ENCODE data around the gene LRPAP1.
"Not testable (repeated sequence)": the region's sequence is repeated elsewhere in the genome, so short reads cannot be mapped to it uniquely, and the experiment has no call there.

LRPAP1 gene

DNA sequence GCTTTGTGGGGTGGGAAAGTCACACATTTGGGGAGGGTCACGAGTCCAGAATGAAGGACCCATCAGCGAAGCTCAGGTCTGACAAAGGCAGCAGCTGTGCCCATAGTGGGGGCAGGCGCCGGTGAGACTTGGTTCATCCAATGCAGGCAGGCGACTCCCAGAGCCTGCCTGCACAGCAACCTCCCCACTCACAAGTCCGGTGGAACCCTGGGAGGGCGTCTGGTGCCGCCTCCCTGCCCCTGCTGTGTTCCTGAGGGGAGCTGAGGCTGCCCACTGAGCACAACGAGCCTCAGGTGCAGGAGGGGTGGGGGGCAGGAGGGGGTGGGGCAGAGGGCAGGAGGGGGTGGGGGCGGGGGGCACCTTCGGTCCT is 13.7 kb downstream of the LRPAP1 start:
- no peak for FAIRE-seq

DNA sequence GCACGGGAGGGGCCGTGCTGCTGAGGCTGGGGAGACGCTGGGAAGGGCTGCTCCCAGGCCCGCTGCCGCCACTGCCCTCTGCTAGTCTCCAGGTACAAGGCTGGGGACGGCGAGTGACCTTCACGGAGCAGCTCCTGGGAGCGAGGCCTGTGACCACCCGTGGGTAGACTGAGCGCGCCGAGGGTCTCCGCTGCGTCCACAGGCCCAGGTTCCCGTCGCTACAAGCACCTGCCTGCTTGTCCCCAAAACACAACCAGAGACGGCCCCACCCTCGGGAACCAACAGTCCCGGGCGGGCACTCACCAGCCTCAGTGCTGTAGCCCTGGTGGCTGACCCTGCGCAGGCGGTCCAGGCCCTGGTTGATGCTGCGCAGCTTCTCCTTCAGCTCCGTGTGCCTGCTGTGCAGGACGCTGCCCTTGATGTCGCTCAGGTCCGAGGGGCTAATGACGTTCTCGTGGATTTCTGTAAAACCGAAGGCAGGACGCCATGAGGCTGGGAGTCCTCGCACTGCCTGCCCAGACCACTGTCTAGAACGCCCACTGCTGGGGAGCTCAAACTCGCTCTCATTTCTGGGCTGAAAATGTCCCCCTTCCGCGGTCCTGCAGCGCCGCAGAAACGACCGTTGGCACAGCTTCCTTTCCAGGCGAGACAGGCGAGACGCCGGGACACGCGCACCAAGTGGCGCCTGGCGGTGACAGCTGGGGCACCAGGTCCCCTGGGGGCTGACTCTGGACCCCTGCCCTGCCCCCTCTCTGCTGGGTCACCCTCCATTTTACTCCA is 14.3 kb downstream of the LRPAP1 start:
- FAIRE-seq = no peak

DNA sequence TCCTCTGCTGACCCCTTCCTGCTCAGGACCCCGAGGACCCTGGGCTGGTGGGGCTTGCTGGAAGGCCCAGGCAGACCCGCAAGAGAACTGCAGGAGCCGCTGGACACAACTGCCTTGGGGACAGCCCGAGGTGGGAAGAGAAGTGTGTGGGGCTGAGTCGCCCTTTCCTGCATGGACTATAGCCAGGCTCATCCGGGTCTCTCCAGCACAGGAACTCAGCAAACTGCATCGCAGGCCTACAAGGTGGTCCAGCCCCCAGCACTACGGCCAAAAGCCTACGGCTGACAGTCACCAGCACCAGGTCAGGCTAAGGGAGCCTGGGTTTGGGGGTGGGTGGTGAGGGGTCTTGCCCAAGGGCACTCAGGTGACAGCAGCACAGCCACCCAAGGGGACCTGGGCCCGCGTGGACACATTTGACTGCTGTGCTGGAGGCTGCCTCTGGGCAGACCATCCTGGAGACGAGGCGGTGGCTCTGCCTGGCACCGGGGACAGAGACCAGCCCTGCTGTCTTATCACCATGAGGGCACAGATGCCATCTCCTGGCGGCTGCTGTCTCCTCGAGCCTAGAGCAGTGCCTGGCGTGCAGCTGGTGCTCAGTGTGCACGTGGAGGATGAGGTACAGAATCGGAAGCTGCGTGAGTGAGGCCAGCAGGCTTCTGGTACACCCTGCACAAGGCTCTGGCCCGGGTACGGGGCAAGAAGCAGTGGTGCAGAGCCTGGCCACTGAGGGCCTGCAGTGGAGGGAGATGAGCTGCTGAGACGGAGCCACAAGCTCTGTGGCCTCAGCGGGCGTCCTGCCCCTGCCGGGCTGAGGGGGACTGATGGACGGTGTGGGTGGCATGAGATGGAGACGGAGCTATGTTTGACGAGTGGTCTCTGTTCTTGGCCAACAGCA is 15.1 kb downstream of the LRPAP1 start:
- FAIRE-seq = no peak

DNA sequence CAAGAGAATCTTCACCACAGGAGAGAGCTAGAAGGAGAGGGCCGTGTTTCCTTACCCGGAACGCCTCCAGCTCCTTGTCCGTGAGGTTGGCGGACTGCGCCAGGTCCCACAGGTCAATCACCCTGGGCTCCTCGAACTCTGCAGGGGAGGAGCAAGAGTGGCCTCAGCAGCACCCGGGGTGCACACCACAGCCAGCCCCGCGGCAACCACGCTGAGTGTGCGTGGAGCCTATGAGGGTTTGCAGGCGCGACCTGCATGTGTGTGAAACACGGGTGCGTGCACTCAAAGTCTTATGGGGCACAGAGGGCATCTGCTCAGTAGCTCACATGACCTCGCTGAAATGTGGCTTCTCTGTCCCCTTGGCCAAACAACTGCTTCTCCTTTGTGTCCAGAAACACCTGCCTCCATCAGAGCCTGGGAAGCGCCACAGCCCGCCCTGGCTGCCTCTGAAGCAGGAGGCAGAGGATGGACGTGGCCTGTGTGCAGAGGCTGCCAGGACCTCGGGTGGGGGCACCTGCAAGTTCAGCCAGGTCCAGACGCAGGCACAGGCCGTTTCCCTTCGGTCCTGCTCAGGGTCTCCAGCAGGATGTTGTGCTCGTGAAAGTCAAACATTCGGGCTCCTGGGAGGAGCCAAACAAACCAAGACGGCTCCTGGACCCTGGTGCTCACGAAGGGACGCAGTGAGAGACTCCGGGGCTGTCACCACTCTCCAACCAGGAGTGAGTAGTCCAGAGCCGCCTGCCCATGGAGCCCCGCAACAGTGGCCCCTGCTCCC is 16.0 kb downstream of the LRPAP1 start:
- FAIRE-seq = no peak

DNA sequence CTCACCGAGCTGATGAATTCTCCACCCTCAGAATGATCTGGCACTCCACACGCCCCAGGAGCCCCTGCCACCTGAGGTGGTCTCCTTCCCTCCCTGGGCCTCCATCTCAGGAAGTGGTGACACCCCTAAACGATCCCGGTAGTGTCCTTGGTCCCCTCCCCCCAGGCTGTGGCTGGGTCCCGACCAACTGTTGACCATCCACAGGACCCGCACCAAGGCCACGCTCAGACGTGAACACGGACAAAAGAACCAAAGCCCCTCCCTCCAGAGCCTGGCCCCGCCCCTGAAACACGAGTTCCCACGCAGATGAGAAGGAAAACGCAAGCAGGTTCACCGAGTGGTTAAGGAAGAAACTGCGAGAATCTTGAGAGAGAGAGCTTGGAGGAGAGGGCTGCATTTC is 16.6 kb downstream of the LRPAP1 start:
- no peak for FAIRE-seq

DNA sequence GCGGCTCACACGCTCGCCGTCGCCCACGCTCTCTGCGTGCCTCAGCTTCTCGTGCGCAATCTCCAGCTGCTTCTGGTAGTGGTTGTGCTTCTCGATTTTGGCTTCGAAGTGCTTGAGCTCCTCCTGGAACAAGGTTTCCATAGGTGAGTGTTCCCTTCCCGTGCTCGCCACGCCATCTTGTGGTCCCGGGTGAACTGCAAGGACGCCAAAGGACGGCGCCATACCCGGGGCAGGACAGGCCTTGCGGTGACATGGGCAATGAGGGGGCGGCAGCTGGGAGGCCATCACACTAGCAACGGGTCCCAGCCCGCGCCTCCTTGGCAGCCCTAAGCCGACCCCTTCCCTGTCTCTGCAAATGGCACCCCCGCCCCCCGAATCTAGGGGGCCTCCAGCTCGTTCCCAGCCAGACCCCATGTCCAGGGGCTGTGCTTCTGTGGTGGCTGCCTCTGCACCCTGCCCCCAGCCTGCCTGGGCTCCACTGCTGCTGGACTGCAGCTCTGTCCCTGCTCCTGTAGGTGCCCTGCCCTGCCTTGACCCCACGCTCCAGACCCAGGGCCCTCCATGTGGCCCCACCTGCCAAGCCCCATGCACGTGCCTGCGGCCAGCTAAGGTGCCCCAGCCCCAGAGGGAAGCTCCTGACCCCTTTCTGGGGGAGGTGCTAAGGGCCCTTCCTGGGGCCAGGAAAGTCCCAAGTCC is 17.3 kb downstream of the LRPAP1 start:
- FAIRE-seq = no peak

DNA sequence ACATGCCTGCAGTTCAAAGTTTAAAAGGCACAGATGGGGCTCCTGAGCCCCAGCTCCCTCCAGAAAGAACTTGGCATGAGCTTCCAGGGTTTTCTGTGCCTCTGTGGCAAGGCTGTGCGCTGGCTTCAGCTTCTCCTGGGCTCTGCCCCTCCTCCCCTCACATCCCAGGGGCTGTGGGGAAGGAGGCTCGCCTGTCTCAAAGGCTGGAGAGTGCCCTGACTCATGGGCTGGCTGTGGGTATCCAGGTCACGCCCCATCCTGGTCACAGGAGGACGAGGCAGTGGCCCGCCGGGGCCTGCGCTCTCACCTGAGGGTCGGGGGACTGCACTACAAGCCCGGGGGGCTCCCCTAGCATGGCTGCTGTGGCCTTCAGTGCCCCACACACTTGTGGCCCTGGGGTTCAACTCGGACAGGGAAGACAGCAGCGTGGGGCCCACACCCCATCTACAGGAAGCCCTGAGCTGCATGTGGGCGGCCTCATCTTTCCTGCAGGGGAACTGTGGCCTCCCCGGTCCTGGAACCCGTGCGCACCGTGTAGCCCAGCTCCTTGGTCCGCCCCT is 17.9 kb downstream of the LRPAP1 start:
- no peak for FAIRE-seq

DNA sequence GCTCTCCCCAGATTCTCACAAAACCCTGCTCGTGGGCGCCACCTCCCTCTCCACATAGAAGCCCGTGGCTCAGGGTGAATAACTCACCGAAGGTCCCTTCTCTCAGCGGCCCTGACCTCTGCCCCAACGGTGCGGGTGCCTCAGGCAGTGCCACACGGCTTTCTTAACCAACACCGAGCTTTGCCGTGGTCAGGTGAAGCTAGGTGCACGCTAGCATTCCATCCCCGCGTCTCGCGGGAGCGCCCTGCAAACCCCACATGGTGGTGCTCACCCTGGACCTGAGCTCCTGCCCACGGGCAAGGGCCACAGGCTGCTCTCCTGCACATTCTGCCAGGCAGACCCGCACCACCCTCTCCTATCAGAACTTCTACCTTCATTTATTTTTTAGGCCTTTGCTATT is 18.4 kb downstream of the LRPAP1 start:
- no peak for FAIRE-seq

DNA sequence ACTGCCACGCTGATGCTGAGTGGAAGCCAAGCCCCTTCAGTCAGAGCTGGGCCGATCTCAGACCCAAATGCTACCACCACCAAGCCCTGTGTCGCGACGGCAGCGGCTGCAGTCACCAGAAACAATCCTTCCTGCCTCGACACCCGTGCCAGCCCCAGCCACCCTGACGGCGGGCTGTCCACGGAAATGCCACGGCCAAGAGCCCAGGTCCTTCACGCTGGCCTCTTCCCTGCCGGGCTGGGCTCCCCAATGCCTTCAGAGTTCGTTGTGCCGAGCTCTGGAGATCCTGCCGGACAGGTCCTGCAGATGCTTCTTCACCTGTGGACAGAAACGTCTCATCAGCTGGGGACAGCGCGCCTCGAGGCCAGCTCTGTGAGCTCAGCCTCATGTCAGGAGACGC is 19.5 kb downstream of the LRPAP1 start:
- no peak for FAIRE-seq

DNA sequence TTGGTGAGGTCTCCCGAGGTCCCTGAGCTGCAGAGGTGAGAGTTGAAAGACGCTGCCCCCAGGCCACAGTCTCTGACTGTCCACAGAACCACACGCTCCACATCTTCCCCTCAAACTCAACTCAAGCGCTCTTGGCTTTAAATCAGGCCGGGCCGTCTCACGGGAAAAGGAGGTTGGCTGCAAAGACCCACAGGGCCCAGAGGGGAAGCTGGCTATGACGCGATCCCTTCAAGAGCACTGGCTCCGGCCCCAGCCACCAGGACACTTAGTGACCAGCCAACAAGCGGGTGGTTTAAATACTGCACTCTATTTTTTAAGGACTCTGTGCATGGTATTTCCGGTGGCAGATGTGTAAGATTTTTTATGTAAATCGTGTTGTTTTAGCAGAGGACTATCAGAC is 19.9 kb downstream of the LRPAP1 start:
- FAIRE-seq = no peak

DNA sequence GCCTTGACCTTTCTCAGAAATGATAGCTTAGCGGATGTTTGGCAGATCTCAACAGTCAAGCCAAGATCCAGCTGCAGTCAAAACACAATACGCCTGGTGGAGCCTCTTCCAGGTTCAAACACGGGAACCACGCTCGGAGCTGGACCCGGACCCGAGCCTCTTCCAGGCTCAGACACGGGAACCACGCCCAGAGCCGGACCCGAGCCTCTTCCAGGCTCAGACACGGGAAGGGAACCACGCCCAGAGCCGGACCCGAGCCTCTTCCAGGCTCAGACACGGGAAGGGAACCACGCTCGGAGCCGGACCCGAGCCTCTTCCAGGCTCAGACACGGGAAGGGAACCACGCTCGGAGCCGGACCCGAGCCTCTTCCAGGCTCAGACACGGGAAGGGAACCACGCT is 20.6 kb downstream of the LRPAP1 start:
- FAIRE-seq = not testable (repeated sequence)

DNA sequence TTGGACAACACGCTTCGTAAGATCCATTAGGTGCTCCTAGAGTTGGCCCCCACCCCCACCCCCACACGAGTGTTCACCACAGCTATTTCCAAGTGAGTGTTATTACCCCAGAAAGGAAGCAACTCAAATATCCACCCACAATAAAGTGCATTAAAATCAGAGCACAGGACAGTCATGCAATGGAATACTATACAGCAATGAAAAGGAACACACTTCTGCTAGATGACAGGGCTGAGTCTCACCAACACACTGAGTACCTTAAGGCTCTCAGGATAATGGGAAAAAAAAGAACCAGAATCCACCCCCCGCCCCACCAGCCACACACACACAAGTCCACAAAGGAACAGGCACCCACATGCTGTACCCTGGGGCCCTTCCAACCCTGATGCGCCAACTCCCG is 21.0 kb downstream of the LRPAP1 start:
- FAIRE-seq = no peak

DNA sequence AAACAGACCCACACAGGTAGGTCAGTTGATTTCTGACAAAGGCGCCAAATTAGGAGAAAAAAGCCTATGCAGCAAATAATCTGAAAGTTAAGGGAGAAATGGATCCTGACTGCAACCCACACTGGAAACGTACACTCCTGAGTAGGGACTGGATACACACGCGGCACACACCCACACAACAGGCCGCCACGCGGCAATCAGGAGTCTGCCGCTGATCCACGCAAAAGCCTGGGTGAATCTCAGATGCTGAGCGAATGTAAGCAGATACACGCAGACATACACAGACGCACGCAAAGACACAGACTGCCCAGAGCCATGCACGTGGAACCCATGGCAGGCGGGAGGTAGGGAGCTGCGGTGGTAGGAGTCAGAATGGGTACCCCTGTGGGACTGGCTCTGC is 21.7 kb downstream of the LRPAP1 start:
- no peak for FAIRE-seq

DNA sequence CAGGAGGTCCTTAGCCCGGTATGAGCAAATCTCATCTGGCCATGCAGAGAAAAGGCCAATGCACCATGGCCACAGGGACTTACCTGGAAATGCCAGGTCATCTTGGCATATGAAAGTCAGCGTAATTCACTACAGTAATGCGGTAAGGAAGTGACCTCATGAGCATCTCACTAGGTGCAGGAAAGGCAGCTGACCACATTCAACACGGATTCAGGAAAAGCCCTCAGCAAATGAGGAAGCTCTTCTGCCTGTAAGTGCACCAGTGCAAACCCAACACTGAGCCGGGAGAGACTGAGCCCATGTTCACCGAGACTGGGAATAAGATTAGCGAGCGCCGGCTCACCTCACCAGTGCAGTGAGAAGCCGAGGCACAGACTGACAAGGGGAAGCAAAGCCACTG is 23.7 kb downstream of the LRPAP1 start:
- no peak for FAIRE-seq

DNA sequence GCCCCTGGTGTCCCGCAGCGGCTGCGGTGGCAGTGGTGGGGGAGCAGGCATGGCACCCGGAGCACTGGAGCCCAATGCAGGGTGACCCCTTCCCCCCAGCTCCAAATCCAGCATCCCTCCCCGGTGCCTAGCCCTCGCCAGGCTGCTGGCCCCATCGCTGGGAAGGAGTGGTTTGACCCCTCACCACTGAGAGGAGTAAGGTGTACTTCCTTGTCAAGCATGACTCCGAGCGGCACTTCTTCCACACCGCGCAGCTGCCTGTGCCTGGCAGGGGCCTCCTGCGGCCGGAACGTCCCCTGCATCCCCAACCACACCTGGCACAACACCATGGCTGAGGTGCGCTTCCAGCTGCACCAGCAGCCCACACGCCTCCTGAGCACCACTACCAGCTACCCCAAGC is 27.0 kb downstream of the LRPAP1 start:
- FAIRE-seq = no peak

DNA sequence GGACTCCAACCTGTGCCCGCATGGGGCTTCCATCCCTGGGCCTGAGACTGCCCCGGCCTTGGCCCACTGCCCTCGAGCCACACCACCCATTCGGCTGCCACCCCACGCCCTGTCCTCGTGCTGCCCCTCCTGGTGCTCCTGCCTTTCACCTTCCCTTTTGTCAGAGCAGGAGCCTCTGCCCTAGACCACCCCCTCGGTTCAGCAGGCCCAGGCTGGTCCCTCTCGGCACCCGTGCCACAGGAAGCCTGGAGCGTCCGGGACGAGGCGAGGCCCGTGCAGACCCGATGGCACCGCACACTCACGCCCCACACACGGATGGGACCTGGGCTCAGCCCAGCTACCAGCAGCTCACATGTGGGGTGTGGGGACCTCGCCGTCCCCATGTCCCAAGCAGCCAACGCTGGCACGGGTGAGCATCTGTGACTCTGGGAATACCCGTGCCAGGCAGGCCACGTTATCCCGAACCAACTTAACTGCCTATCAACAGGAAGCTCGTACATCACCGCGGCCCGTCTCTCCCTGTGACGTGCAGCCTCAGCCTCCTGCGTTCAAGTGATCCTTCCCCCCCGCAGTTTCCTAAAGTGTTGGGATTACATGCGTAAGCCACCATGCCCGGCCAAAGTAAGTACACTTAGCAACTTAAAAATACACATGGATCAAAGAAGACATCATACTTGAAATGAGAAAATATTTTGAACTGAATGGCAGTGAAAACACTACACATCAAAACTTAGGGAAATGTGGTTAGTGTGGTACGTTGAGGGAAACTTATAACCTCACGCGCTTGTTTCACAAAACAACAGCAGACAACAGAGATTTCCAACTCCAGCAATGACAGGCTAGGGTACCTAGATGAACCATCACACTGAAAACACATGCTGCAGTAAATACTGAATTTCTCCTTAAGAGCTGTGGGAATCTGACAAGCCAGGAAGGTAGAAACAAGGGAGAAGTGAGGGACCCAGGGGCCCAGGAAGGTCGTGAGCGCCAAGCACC is 29.0 kb downstream of the LRPAP1 start:
- FAIRE-seq = no peak

DNA sequence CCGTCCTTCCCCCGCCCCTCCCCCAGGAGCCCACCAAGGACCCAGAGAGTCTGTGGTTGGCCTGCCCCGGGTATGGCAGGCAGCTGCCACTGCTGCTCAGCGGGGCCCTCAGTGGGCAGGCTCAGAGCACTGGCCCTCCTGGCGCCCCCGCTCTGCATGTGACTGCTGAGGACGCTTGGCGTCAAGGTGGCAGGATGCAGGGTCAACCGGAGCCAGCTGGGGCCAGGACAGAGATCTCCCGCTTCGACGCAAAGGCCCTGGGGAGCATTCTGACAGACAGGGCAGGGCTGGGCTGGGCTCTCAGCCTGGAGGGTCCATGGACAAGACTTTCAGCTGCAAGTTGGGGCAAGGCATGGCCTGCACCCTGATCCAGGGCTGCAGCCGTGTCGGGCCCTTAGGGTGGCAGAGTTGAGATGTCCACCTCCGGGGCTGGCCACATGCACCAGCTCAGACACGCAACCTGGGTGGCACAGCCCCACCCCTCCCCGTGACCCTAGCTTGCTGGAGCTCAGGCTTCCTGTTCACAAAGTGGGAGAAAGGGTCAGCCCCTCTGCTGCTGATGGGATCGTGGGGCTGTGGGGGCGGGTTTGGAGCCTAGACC is 30.3 kb downstream of the LRPAP1 start:
- FAIRE-seq = no peak

DNA sequence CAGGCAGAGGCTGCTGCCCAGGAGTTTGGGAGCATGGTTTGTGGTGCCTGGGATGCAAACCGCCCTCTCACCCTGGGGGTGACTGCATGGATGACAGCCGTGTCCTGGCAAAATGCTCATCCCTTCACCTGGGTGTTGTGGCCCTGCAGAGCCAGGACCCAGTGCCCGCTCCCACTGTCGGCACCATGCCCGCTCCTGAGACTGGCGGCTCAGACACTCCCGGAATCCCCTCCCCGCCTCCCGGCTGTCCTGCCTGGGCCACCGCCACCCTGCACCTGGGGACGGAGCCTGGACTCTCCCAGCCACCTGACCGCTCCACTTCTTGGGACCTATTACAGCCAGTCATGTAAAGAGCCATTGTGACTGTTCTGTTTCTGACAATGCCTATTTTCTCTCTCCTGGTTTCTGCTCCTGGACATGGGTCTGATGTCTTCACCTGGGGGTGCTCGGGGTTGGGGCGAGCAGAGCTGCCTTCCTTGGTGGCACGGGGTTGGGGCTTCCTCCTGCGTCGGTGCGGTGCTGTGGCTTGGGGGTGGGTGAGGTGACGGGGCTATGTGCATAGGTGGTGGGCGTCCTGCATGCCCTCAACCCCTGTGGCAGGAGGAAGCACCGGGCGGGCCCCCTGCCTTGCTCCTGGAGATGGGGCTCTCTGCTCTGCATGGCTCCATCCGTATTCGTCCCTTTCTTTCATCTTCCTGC is 30.9 kb downstream of the LRPAP1 start:
- no peak for FAIRE-seq

DNA sequence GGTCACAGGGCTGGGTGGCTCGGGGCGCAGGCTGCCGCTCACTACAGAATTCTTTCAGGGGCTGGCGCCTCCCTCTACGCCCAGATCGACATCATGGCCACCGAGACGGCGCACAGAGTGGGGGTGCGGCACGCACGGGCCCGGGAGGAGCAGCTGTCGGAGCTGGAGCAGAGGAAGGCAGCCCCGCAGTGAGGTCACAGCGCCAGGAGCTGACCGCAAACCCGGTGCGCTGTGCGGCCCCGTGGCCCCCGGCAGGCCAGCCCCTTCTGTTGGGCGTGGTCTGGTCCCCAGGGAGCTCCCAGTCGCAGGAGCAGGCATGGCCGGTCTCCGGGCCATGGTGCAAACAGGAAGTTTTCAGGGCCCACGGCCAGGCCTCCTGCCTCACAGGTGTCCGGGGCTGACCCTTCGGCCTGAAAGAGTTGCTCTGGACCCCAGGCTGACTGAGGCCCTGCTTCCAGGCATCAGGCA is 31.6 kb downstream of the LRPAP1 start:
- FAIRE-seq = no peak

DNA sequence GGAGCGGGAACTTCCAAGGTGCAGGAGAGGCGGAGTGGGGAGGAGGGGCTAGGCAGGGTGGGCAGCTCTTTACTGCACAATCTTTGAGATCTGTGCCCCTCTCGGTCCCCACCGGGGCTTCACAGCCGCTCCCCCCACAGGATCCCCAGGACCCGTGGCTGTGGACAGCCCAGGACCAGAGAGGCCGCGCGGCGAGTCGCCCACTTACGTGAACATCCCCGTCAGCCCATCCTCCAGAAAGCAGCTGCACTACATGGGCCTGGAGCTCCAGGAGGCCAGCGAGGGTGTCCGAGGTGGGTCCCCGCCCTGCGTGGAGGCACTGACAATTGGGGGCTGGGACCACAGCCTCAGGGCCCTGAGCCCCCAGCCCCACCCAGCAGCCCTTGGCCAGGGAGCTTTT is 32.1 kb downstream of the LRPAP1 start:
- no peak for FAIRE-seq
